Activated B cell treated with CpG ODN at 0.5 μM for 24 hours (primary cell): Measurements from ENCODE around the gene IL34. TPM values are rescaled to one million over a fixed set of nuclear protein-coding genes. Genes with fewer than 3 reads are reported as not detected.

Experiments
- ATAC-seq: fragments of 200-7000 bp; cut with Tn5 transposase; one replicate; pipeline ENCODE4 v1.10.0; 2021; ENCODE audit warnings: low read depth, mild to moderate bottlenecking, moderate library complexity
- CTCF ChIA-PET: fragments of 350-600 bp; sonication (Branson Sonifier 250); formaldehyde crosslinking; loops from one replicate; lab custom pipeline; 2021; ENCODE audit warnings: antibody characterized with exemption; lab: Charles Lee
- POLR2A ChIA-PET: fragments of 350-600 bp; sonication (Branson Sonifier 250); formaldehyde crosslinking; loops from one replicate; lab custom pipeline; 2021; ENCODE audit warnings: antibody characterized with exemption; lab: Charles Lee
- DNase-seq: peaks from one replicate; pipeline ENCODE4 v3.0.0; 2022
- H3K27ac Mint-ChIP-seq: one replicate; pipeline ENCODE4 v1.8.0; 2020; ENCODE audit warnings: mixed read lengths
- H3K27me3 Mint-ChIP-seq: one replicate; pipeline ENCODE4 v1.8.0; 2021; ENCODE audit warnings: mixed read lengths
- H3K36me3 Mint-ChIP-seq: one replicate; pipeline ENCODE4 v1.8.0; 2021; ENCODE audit warnings: low read depth, mixed read lengths
- H3K4me1 Mint-ChIP-seq: one replicate; pipeline ENCODE4 v1.8.0; 2021; ENCODE audit warnings: mixed read lengths
- H3K4me3 Mint-ChIP-seq: one replicate; pipeline ENCODE4 v1.8.0; 2020; ENCODE audit warnings: mild to moderate bottlenecking, mixed read lengths
- H3K9me3 Mint-ChIP-seq: one replicate; pipeline ENCODE4 v1.8.0; 2020; ENCODE audit warnings: mixed read lengths
- intact Hi-C: fragments of 100-400 bp; cut with micrococcal nuclease; formaldehyde crosslinking; loops from one replicate; pipeline ENCODE4 v1.15.1; 2024
- total RNA-seq: library from RNA; stranded (reverse); gene quantifications from 2 replicates; pipeline ENCODE4 v1.2.3, GENCODE V29; 2022
- TF ChIP-seq, protein P1 (sequence below): fragments of 200-600 bp; IDR thresholded peaks from one replicate; pipeline ENCODE4 v1.8.0; 2022; ENCODE audit warnings: antibody characterized with exemption, mild to moderate bottlenecking

The IL34 gene
- total RNA-seq, 1 donor from 2014 or later: 0.71 TPM

DNA sequence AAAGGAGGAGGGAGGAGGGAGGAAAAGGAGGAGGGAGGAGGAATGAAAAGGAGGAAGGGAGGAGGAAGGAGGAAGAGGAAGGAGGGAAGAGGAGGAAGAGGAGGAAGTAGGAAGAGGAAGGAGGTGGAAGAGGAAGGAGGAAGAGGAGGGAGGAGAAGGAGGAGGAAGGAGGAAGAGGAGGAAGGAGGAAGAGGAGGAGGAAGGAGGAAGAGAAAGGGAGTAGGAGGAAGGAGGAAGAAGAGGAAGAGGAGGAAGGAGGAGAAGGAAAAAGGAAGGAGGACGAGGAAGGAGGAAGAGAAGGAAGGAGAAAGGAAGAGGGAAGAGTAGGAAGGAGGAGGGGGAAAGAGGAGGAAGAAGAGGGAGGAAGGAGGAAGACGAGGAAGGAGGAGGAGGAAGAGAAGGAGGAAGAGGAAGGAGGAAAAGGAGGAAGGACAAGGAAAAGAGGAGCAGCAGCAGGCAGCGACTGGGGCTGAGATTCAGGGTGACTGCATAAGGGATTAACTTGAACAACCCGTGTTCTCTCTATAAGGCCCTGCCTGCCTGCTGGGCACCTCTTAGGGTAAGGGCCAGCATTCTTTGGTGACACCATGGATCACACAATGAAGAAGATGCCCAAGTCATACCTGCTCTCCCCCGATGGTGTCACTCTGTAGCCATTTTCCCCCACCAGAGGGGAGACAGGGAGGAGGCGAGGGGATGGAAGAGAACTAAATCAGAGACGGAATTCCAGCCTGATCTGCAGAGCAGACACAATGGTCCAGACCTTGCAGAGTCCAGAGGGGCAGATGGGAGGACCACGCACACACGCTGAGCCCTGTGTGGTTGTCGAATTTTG lies 1.4 kb upstream of the IL34 start:
- Mint-ChIP-seq H3K27ac (no peak overlapping the region), H3K27me3 (peaks cover 13% of the 10 kb centered on the region), H3K4me3 (no peak overlapping the region), H3K4me1 (no peaks in the 10 kb centered on the region), H3K9me3 (no peaks in the 10 kb centered on the region), H3K36me3 (no peaks in the 10 kb centered on the region)
- intact Hi-C loops: no loop called here
- ATAC-seq: no peak
- POLR2A ChIA-PET: no interaction called here
- CTCF ChIA-PET: no interaction called here
- no peak for DNase-seq
- TF ChIP-seq, protein P1, sequence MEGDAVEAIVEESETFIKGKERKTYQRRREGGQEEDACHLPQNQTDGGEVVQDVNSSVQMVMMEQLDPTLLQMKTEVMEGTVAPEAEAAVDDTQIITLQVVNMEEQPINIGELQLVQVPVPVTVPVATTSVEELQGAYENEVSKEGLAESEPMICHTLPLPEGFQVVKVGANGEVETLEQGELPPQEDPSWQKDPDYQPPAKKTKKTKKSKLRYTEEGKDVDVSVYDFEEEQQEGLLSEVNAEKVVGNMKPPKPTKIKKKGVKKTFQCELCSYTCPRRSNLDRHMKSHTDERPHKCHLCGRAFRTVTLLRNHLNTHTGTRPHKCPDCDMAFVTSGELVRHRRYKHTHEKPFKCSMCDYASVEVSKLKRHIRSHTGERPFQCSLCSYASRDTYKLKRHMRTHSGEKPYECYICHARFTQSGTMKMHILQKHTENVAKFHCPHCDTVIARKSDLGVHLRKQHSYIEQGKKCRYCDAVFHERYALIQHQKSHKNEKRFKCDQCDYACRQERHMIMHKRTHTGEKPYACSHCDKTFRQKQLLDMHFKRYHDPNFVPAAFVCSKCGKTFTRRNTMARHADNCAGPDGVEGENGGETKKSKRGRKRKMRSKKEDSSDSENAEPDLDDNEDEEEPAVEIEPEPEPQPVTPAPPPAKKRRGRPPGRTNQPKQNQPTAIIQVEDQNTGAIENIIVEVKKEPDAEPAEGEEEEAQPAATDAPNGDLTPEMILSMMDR: no peak

DNA sequence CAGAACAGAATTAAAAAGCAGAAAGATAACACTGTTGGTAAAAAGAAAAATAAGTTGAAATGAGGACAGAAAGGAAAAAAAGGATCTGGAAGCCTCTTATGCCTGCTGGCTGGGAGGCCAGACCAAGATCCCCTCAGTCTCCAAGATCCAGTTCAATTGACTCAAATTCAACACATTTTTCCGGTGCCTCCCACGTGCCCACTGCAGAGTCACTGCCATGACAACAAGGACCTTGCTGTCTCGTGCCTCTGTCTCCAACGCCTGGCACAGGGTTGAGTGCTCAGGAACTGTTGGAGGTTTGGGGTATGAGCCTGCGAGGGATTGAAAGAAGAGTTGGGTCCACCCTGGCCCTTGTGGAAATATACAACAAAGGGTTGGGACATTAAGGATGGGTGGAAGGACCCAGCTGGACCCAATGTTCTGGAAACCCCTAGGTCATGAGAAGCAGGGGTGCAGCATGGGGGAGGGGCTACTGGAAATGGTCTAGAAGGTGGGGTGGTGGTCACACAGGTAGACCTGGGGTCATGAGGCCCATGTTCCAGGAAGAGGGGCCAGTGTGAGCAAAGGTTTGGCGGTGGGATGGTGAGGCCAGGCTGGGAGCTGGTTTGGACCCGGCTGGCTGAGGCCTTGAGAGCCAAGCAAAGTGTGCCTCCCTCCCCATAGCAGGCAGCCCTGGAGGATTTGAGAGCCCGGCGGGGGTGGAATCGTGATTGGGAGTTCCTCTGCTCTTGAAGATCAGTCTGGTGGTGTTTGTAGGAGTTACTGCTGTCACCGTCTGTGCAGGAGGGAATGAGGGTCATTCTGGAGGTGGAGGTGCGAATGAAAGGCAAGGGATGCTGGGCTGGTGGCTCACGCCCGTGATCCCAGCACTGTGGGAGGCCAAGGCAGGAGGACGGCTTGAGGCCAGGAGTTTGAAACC lies 1.3 kb downstream of the IL34 start:
- ATAC-seq: no peak
- H3K27me3 Mint-ChIP-seq: peaks cover 5% of the 10 kb centered on the region
- ChIA-PET CTCF (no interaction called here), POLR2A (no interaction called here)
- intact Hi-C loops: no loop called here
- no peaks in the 10 kb centered on the region for H3K36me3 Mint-ChIP-seq
- DNase-seq: no peak
- H3K4me1 Mint-ChIP-seq: no peaks in the 10 kb centered on the region
- TF ChIP-seq, protein P1: no peak
- no peaks in the 10 kb centered on the region for H3K9me3 Mint-ChIP-seq
- H3K4me3 Mint-ChIP-seq: no peak overlapping the region
- no peak overlapping the region for H3K27ac Mint-ChIP-seq

DNA sequence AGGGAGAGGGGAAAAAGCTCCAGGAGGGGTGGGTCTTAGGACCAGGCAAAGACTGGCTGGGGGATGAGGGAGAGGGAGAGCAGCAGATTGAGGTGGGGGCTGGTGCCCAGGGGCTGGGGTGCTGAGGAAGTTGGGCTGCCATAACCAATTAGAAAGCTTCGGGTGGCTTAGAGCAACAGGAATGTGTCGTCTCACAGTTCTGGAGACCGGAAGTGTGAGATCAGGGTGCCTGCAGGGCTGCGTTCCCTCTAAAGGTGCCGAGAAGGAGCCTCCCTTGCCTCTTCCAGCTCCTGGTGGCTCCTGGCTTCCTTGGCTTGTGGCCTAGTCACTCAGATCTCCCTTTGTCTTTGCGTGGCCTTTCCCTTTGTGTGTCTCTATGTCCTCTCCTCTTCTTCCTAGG lies 2.2 kb downstream of the IL34 start:
- POLR2A ChIA-PET: interaction anchor here (0.6 kb wide), 1 partner anchor 17 kb away, joined by 4 read pairs; no protein-coding TSS in a partner anchor
- Mint-ChIP-seq H3K27me3 (peaks cover 5% of the 10 kb centered on the region), H3K27ac (no peak overlapping the region), H3K9me3 (no peaks in the 10 kb centered on the region), H3K36me3 (no peaks in the 10 kb centered on the region), H3K4me3 (no peak overlapping the region), H3K4me1 (peaks cover under 1% of the 10 kb centered on the region)
- CTCF ChIA-PET: no interaction called here
- TF ChIP-seq, protein P1: no peak
- DNase-seq: no peak
- ATAC-seq: no peak
- intact Hi-C loops: no loop called here

- H3K36me3 Mint-ChIP-seq: no peaks in the 10 kb centered on the region
- DNase-seq: no peak
- peaks cover 5% of the 10 kb centered on the region for H3K4me1 Mint-ChIP-seq
- POLR2A ChIA-PET: no interaction called here
- intact Hi-C loops: no loop called here
- no peaks in the 10 kb centered on the region for H3K9me3 Mint-ChIP-seq
- H3K27ac Mint-ChIP-seq: no peak overlapping the region
- TF ChIP-seq, protein P1: no peak
- H3K4me3 Mint-ChIP-seq: no peak overlapping the region
- CTCF ChIA-PET: no interaction called here
- peaks cover 8% of the 10 kb centered on the region for H3K27me3 Mint-ChIP-seq
- no peak for ATAC-seq
Observed at GRCh38 chr16:70649300-70649699, 2.9 kb downstream of the IL34 start.

DNA sequence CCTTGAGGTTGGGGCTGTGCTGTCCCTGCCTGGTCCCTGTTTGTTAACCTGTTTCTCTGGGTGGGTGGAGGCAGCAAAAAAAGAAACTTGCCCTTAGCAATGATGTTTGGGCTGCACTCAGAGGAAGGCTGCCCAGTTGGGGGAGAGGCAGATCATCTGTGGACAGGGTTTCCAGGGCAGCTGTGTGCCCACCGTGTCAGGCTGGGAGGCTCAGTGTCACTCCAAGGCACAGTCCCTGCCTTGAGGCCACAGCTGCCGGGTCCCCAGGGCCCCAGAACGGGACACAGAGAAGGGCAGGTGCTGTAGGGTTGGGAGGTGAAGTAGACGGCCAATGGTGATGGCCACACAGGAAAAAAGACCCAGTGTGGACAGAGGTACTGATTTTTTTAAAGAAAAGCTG lies 3.9 kb downstream of the IL34 start:
- intact Hi-C loops: loop anchor here (5.0 to 10.0 kb wide), 3 partner anchors 143 to 485 kb away; no protein-coding TSS in a partner anchor
- Mint-ChIP-seq H3K4me1 (peaks cover 5% of the 10 kb centered on the region), H3K27me3 (peaks cover 8% of the 10 kb centered on the region), H3K9me3 (no peaks in the 10 kb centered on the region), H3K36me3 (no peaks in the 10 kb centered on the region), H3K4me3 (no peak overlapping the region), H3K27ac (no peak overlapping the region)
- ATAC-seq: no peak
- DNase-seq: no peak
- TF ChIP-seq, protein P1: no peak
- ChIA-PET CTCF (no interaction called here), POLR2A (no interaction called here)
